ENCODE data around the gene DLL1. TPM values are rescaled to one million over a fixed set of nuclear protein-coding genes. Genes with fewer than 3 reads are reported as not detected.

DLL1 gene
- polyA plus RNA-seq, 3 donors, result 0.17 TPM; not detected in 2

- Mint-ChIP-seq H3K36me3 (no peaks in the 10 kb centered on the region), H3K4me1 (no peaks in the 10 kb centered on the region), H3K27ac (no peak overlapping the region), H3K27me3 (ENCODE audit: low read depth in 3 of 3) (peaks cover 16 to 38% (median 33%) of the 10 kb centered on the region in 3 donors), H3K9me3 (peaks cover 0 to 5% (median 0%) of the 10 kb centered on the region in 7 donors), H3K4me3 (no peak overlapping the region)
- no peaks in the 10 kb centered on the region for H3K4me1 ChIP-seq (ENCODE audit: control insufficient read depth in 1 of 2, insufficient read depth in 2 of 2, low read length in 2 of 2)
- intact Hi-C loops (cut with micrococcal nuclease), result loop anchor here in 1 of 2 donors (2.0 kb wide), 1 partner anchor 37 kb away; no protein-coding TSS in a partner anchor
- H2AFZ ChIP-seq (ENCODE audit: insufficient read depth, low read depth, low read length, poor library complexity, severe bottlenecking), result no peak overlapping the region
- H3K27ac ChIP-seq (ENCODE audit: low read depth in 1 of 2, low read length in 2 of 2), result no peak overlapping the region
- H3K79me2 ChIP-seq (ENCODE audit: insufficient read depth, low read length), result no peaks in the 10 kb centered on the region
- no peaks in the 10 kb centered on the region for H3K9me3 ChIP-seq (replicated peaks in 1 of 2; ENCODE audit: control insufficient read depth in 1 of 2, insufficient read depth in 1 of 2, low read length in 2 of 2)
- TF ChIP-seq CTCF (IDR thresholded peaks at IDR 0.05), result no peak
- H3K36me3 ChIP-seq (replicated peaks in 1 of 2; ENCODE audit: control insufficient read depth in 1 of 2, insufficient read depth in 2 of 2, low read length in 2 of 2), result no peaks in the 10 kb centered on the region
- DNase-seq, result no peak
- no peaks in the 10 kb centered on the region for H3K27me3 ChIP-seq (ENCODE audit: control insufficient read depth in 2 of 2, insufficient read depth in 2 of 2, low read length in 2 of 2)
- H3K4me3 ChIP-seq (replicated peaks in 1 of 3; ENCODE audit: low read depth in 2 of 3, low read length in 3 of 3), result no peak overlapping the region
- no peaks in the 10 kb centered on the region for H4K20me1 ChIP-seq (ENCODE audit: insufficient read depth, low read length)
- WGBS (ENCODE audit: insufficient coverage), result 82% methylated on average over 15 of the region's 21 CpGs
- H3K4me2 ChIP-seq (replicated peaks; ENCODE audit: extremely low read depth, low read length, poor library complexity, severe bottlenecking), result no peak overlapping the region
- no peak overlapping the region for H3K9ac ChIP-seq (ENCODE audit: insufficient read depth, low read length, poor library complexity, severe bottlenecking)
These were observed 47.0 kb downstream of the DLL1 start for GRCh38 chr6:170243791-170244291.

- H3K27ac ChIP-seq (ENCODE audit: low read depth in 1 of 2, low read length in 2 of 2), result no peak overlapping the region
- no peak for TF ChIP-seq CTCF (IDR thresholded peaks at IDR 0.05)
- no peak for DNase-seq
These were observed 47.5 kb downstream of the DLL1 start for GRCh38 chr6:170243386-170243785.

More at GRCh38 chr6:170243386-170243785, 47.5 kb downstream of the DLL1 start:
- no peaks in the 10 kb centered on the region for H3K36me3 Mint-ChIP-seq
- no peak overlapping the region for H3K9ac ChIP-seq (ENCODE audit: insufficient read depth, low read length, poor library complexity, severe bottlenecking)
- no peak overlapping the region for H3K4me3 Mint-ChIP-seq
- H3K36me3 ChIP-seq (replicated peaks in 1 of 2; ENCODE audit: control insufficient read depth in 1 of 2, insufficient read depth in 2 of 2, low read length in 2 of 2), result no peaks in the 10 kb centered on the region
- H2AFZ ChIP-seq (ENCODE audit: insufficient read depth, low read depth, low read length, poor library complexity, severe bottlenecking), result no peak overlapping the region
- no peaks in the 10 kb centered on the region for H3K9me3 ChIP-seq (replicated peaks in 1 of 2; ENCODE audit: control insufficient read depth in 1 of 2, insufficient read depth in 1 of 2, low read length in 2 of 2)
- no peaks in the 10 kb centered on the region for H4K20me1 ChIP-seq (ENCODE audit: insufficient read depth, low read length)
- intact Hi-C loops (cut with micrococcal nuclease), result no loop called here
- H3K79me2 ChIP-seq (ENCODE audit: insufficient read depth, low read length), result no peaks in the 10 kb centered on the region
- no peaks in the 10 kb centered on the region for H3K4me1 Mint-ChIP-seq
- peaks cover 14 to 34% (median 30%) of the 10 kb centered on the region in 3 donors for H3K27me3 Mint-ChIP-seq (ENCODE audit: low read depth in 3 of 3)
- H3K9me3 Mint-ChIP-seq, result peaks cover 0 to 5% (median 0%) of the 10 kb centered on the region in 7 donors
- no peaks in the 10 kb centered on the region for H3K4me1 ChIP-seq (ENCODE audit: control insufficient read depth in 1 of 2, insufficient read depth in 2 of 2, low read length in 2 of 2)
- no peak overlapping the region for H3K27ac Mint-ChIP-seq
- no peak overlapping the region for H3K4me3 ChIP-seq (replicated peaks in 1 of 3; ENCODE audit: low read depth in 2 of 3, low read length in 3 of 3)
- H3K4me2 ChIP-seq (replicated peaks; ENCODE audit: extremely low read depth, low read length, poor library complexity, severe bottlenecking), result no peak overlapping the region
- H3K27me3 ChIP-seq (ENCODE audit: control insufficient read depth in 2 of 2, insufficient read depth in 2 of 2, low read length in 2 of 2), result no peaks in the 10 kb centered on the region
- 63% methylated on average over 2 of the region's 7 CpGs for WGBS (ENCODE audit: insufficient coverage)
